Measurements from ENCODE around the gene RMDN3.

RMDN3 gene

DNA sequence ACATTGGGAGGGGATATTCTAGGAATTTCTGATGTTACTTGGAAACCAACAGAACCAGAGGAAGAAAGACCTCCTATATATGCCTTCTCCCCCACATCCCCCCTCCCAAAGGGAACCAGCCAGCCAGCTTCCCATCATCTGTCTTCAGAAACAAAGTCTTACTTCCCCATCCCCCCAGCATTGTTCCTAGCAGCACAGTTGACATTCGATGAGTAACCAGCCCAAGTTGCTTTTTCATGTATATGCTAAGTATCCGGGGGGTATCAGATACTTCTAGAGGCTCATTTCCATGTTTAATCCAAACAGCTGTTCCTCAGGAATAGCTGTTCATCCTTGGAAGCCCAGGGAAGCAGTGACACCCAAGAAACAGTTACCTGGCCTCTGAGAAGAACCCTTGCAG, 16.0 kb downstream of the RMDN3 start (continued):
- TF ChIP-seq CSDC2 (CRISPR knock-in tag; IDR thresholded peaks at IDR 0.05) (no peak), ZC3H10 (CRISPR knock-in tag; IDR thresholded peaks at IDR 0.05) (no peak), TOX (CRISPR knock-in tag; IDR thresholded peaks at IDR 0.05; ENCODE audit: borderline replicate concordance) (no peak)

- ATAC-seq, result no peak
- TF ChIP-seq BACH2 (CRISPR knock-in tag; IDR thresholded peaks at IDR 0.05; ENCODE audit: borderline replicate concordance), result no peak
Measured at GRCh38 chr15:40737048-40737447, 18.0 kb downstream of the RMDN3 start.

GRCh38 chr15:40736575-40736974, 18.5 kb downstream of the RMDN3 start:
- no peak for TF ChIP-seq ZC3H10 (CRISPR knock-in tag; IDR thresholded peaks at IDR 0.05)
- TF ChIP-seq TCF4 (CRISPR knock-in tag; IDR thresholded peaks at IDR 0.05; ENCODE audit: borderline replicate concordance), result no peak
- no peak for TF ChIP-seq POU6F1 (CRISPR knock-in tag; IDR thresholded peaks at IDR 0.05; ENCODE audit: borderline replicate concordance, low read depth)
- no peak for TF ChIP-seq SNAI2 (CRISPR knock-in tag; IDR thresholded peaks at IDR 0.05)
- TF ChIP-seq OSR1 (CRISPR knock-in tag; IDR thresholded peaks at IDR 0.05), result no peak
- TF ChIP-seq ESRRG (CRISPR knock-in tag; IDR thresholded peaks at IDR 0.05), result no peak
- TF ChIP-seq PPARA (CRISPR knock-in tag; IDR thresholded peaks at IDR 0.05; ENCODE audit: borderline replicate concordance), result no peak
- TF ChIP-seq GLIS3 (CRISPR knock-in tag; IDR thresholded peaks at IDR 0.05), result no peak
- TF ChIP-seq BACH2 (CRISPR knock-in tag; IDR thresholded peaks at IDR 0.05; ENCODE audit: borderline replicate concordance), result no peak
- no peak for TF ChIP-seq CSDC2 (CRISPR knock-in tag; IDR thresholded peaks at IDR 0.05)
- TF ChIP-seq CREB5 (CRISPR knock-in tag; IDR thresholded peaks at IDR 0.05; ENCODE audit: low read depth), result no peak
- TF ChIP-seq, protein P1, sequence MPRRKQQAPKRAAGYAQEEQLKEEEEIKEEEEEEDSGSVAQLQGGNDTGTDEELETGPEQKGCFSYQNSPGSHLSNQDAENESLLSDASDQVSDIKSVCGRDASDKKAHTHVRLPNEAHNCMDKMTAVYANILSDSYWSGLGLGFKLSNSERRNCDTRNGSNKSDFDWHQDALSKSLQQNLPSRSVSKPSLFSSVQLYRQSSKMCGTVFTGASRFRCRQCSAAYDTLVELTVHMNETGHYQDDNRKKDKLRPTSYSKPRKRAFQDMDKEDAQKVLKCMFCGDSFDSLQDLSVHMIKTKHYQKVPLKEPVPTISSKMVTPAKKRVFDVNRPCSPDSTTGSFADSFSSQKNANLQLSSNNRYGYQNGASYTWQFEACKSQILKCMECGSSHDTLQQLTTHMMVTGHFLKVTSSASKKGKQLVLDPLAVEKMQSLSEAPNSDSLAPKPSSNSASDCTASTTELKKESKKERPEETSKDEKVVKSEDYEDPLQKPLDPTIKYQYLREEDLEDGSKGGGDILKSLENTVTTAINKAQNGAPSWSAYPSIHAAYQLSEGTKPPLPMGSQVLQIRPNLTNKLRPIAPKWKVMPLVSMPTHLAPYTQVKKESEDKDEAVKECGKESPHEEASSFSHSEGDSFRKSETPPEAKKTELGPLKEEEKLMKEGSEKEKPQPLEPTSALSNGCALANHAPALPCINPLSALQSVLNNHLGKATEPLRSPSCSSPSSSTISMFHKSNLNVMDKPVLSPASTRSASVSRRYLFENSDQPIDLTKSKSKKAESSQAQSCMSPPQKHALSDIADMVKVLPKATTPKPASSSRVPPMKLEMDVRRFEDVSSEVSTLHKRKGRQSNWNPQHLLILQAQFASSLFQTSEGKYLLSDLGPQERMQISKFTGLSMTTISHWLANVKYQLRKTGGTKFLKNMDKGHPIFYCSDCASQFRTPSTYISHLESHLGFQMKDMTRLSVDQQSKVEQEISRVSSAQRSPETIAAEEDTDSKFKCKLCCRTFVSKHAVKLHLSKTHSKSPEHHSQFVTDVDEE (CRISPR knock-in tag; IDR thresholded peaks at IDR 0.05), result no peak
- no peak for TF ChIP-seq ZNF70 (CRISPR knock-in tag; IDR thresholded peaks at IDR 0.05)
- TF ChIP-seq ZNF565 (CRISPR knock-in tag; conservative IDR thresholded peaks at IDR 0.05; ENCODE audit: low read depth), result no peak
- no peak for TF ChIP-seq CSRNP3 (CRISPR knock-in tag; IDR thresholded peaks at IDR 0.05)
- TF ChIP-seq ARNTL (CRISPR knock-in tag; IDR thresholded peaks at IDR 0.05; ENCODE audit: borderline replicate concordance, low read depth), result no peak
- ATAC-seq, result no peak

DNA sequence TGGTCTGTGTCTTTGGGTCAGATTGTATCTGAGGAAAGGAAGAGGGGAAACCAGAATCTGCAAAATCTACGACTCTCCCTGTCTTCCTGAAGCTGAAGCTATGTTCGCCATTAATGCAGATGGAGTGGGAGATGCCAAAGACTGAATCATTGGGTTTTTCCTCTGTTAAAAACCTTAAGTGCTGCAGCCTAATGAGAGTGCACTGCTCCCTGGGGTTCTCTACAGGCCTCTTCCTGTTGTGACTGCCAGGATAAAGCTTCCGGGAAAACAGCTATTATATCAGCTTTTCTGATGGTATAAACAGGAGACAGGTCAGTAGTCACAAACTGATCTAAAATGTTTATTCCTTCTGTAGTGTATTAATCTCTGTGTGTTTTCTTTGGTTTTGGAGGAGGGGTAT, 24.0 kb downstream of the RMDN3 start:
- TF ChIP-seq ISL1 (CRISPR knock-in tag; IDR thresholded peaks at IDR 0.05) (no peak), ZNF565 (CRISPR knock-in tag; conservative IDR thresholded peaks at IDR 0.05; ENCODE audit: low read depth) (no peak), ZNF8 (CRISPR knock-in tag; IDR thresholded peaks at IDR 0.05) (no peak), CSRNP3 (CRISPR knock-in tag; IDR thresholded peaks at IDR 0.05) (no peak), PPARA (CRISPR knock-in tag; IDR thresholded peaks at IDR 0.05; ENCODE audit: borderline replicate concordance) (no peak), TCF4 (CRISPR knock-in tag; IDR thresholded peaks at IDR 0.05; ENCODE audit: borderline replicate concordance) (no peak), BACH2 (CRISPR knock-in tag; IDR thresholded peaks at IDR 0.05; ENCODE audit: borderline replicate concordance) (no peak), SNAI2 (CRISPR knock-in tag; IDR thresholded peaks at IDR 0.05) (no peak), ZNF70 (CRISPR knock-in tag; IDR thresholded peaks at IDR 0.05) (no peak), ARNTL (CRISPR knock-in tag; IDR thresholded peaks at IDR 0.05; ENCODE audit: borderline replicate concordance, low read depth) (no peak), OSR1 (CRISPR knock-in tag; IDR thresholded peaks at IDR 0.05) (no peak), ESRRG (CRISPR knock-in tag; IDR thresholded peaks at IDR 0.05) (no peak), ZC3H10 (CRISPR knock-in tag; IDR thresholded peaks at IDR 0.05) (no peak), CREB5 (CRISPR knock-in tag; IDR thresholded peaks at IDR 0.05; ENCODE audit: low read depth) (no peak)
- TF ChIP-seq, protein P2, sequence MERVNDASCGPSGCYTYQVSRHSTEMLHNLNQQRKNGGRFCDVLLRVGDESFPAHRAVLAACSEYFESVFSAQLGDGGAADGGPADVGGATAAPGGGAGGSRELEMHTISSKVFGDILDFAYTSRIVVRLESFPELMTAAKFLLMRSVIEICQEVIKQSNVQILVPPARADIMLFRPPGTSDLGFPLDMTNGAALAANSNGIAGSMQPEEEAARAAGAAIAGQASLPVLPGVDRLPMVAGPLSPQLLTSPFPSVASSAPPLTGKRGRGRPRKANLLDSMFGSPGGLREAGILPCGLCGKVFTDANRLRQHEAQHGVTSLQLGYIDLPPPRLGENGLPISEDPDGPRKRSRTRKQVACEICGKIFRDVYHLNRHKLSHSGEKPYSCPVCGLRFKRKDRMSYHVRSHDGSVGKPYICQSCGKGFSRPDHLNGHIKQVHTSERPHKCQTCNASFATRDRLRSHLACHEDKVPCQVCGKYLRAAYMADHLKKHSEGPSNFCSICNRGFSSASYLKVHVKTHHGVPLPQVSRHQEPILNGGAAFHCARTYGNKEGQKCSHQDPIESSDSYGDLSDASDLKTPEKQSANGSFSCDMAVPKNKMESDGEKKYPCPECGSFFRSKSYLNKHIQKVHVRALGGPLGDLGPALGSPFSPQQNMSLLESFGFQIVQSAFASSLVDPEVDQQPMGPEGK (CRISPR knock-in tag; IDR thresholded peaks at IDR 0.05; ENCODE audit: borderline replicate concordance), result no peak
- no peak for ATAC-seq
